Measurements from ENCODE around the gene PPP6R3.
"Not testable (repeated sequence)": the region's sequence is repeated elsewhere in the genome, so short reads cannot be mapped to it uniquely, and the experiment has no call there.

The PPP6R3 gene

DNA sequence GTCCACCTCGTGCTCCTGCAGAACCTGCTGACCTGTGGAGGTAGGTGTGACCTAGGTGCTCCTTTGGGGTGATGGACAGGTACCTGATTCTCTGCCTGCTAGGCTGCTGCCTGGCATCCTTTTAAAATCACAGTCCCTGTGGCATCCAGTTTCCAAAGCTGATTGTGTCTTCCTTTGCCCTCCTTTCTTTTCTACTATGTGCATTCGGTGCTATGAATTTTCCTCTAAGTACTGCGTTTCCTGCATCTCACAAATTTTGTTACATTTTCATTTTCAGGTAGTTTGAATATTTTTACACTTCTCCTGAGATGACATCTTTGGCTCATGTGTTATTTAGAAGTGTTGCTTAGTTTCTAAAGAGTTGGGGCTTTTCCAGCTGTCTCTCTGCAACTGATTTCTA lies 30.9 kb upstream of the PPP6R3 start:
- H3K9me3 Mint-ChIP-seq: peaks cover 17% of the 10 kb centered on the region
- no peak overlapping the region for H3K27ac Mint-ChIP-seq
- ATAC-seq: no peak
- no peak overlapping the region for H3K4me3 Mint-ChIP-seq
- H3K36me3 Mint-ChIP-seq: peaks cover 45% of the 10 kb centered on the region
- H3K4me1 Mint-ChIP-seq: no peaks in the 10 kb centered on the region
- H3K27me3 Mint-ChIP-seq: no peaks in the 10 kb centered on the region

DNA sequence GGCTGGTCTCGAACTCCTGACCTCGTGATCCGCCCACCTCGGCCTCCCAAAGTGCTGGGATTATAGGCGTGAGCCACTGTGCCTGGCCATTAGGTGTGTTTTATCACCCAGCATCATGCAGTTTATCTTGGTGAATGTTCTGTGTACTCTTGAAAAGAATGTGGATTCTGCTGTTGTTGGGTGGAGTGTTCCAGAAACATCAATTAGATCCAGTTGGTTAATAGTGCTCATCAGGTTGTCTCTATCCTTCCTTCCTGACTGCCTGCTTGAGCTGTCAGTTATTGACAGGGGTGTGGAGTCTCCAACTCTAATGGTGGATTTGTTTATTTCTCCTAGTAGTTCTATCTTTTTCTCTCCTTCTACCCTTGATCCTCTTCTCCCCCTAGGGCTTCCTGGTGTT lies 30.2 kb upstream of the PPP6R3 start:
- H3K9me3 Mint-ChIP-seq: peaks cover 17% of the 10 kb centered on the region
- H3K27me3 Mint-ChIP-seq: no peaks in the 10 kb centered on the region
- no peak for ATAC-seq
- no peaks in the 10 kb centered on the region for H3K4me1 Mint-ChIP-seq
- H3K27ac Mint-ChIP-seq: no peak overlapping the region
- H3K36me3 Mint-ChIP-seq: peaks cover 45% of the 10 kb centered on the region
- H3K4me3 Mint-ChIP-seq: no peak overlapping the region

DNA sequence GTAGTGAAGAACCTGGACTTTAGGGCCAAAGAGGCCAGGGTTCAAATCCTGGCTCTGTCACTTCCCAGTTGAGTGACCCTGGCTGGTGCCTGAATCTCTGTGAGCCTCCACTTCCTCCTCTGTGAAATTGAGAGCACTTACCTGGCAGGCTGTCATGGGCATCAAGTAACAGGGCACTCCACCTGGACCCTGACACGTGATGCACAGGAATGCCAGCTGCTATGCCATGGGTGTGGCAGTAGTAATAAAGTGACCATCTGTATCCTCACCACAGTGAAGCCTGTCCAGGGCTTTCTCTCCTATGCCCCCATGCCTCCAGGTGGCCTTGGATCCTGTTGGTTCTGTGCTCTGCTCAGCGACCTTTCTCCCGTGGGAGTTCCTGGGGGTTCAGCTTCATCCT lies 29.8 kb upstream of the PPP6R3 start:
- ATAC-seq: no peak
- H3K4me1 Mint-ChIP-seq: no peaks in the 10 kb centered on the region
- peaks cover 43% of the 10 kb centered on the region for H3K36me3 Mint-ChIP-seq
- H3K4me3 Mint-ChIP-seq: no peak overlapping the region
- H3K27ac Mint-ChIP-seq: no peak overlapping the region
- H3K27me3 Mint-ChIP-seq: no peaks in the 10 kb centered on the region
- H3K9me3 Mint-ChIP-seq: peaks cover 17% of the 10 kb centered on the region

DNA sequence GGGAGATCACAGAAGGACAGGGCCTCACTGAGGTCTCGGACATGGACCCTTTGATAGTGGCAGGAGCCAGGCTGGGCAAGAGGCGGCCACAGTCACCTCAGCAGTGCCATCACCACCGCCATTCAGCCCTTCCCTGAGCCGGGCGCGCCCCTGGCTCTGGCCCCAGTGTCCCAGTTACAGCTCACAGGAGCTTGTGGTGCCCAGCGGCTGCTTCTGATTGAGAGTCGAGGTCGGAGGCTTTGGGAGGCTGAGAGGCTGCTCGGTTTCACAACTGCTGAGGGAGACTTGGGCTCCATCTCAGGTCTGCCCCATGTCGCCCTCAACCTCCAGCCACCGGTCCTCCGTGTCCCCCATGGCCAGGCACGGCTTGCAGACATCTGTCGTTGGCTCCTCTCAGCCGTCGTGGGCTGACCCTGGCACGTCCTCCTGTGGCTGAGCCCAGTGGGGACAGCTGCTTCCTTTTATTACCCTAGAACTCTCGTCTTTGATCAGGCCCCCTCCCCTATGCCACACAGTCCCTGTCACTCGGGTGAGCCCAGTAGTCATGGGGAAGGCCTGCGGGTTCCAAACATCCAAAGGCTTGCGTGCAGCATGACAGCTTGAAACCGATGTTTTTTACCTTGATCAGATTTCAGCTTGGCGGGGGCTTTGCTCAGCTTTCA lies 28.4 kb upstream of the PPP6R3 start:
- no peak overlapping the region for H3K4me3 Mint-ChIP-seq
- H3K9me3 Mint-ChIP-seq: peaks cover 17% of the 10 kb centered on the region
- H3K27ac Mint-ChIP-seq: no peak overlapping the region
- H3K36me3 Mint-ChIP-seq: peaks cover 39% of the 10 kb centered on the region
- ATAC-seq: no peak
- no peaks in the 10 kb centered on the region for H3K27me3 Mint-ChIP-seq
- H3K4me1 Mint-ChIP-seq: no peaks in the 10 kb centered on the region

DNA sequence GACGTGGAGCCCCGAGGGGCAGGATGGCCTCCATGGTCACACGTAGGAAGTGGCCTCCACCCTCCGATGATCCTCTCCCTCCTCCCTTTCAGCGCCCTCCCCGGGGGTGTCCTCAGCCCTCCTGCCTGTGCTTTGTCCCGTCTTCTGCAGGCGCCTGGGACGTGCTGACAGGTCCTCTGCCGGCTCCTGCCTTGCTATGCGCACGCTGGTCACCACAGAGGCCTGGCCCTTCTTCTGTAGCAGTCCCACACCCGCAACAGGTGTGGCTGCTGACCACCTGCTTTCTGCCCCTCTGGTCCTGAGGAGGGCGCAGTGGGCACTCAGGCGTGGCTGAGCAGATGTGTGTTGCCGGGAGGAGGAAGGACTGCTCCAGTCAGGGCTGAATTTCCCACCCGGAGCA lies 27.7 kb upstream of the PPP6R3 start:
- H3K4me3 Mint-ChIP-seq: no peak overlapping the region
- no peak overlapping the region for H3K27ac Mint-ChIP-seq
- no peaks in the 10 kb centered on the region for H3K27me3 Mint-ChIP-seq
- H3K36me3 Mint-ChIP-seq: peaks cover 42% of the 10 kb centered on the region
- no peaks in the 10 kb centered on the region for H3K4me1 Mint-ChIP-seq
- peaks cover 17% of the 10 kb centered on the region for H3K9me3 Mint-ChIP-seq
- ATAC-seq: no peak

DNA sequence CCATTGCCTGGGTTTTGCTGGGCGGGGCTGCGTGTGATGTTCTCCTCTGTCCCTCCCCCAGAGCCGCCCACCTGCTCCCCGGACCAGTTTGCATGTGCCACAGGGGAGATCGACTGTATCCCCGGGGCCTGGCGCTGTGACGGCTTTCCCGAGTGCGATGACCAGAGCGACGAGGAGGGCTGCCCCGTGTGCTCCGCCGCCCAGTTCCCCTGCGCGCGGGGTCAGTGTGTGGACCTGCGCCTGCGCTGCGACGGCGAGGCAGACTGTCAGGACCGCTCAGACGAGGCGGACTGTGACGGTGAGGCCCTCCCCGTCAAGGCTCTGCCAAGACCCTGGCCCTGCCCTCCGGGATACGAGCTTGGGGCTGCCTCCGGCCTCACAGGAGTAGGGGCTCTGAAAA lies 27.0 kb upstream of the PPP6R3 start:
- peaks cover 14% of the 10 kb centered on the region for H3K9me3 Mint-ChIP-seq
- H3K27ac Mint-ChIP-seq: no peak overlapping the region
- H3K4me1 Mint-ChIP-seq: no peaks in the 10 kb centered on the region
- ATAC-seq: peak; percentile 4
- H3K4me3 Mint-ChIP-seq: no peak overlapping the region
- H3K36me3 Mint-ChIP-seq: peaks cover 44% of the 10 kb centered on the region
- H3K27me3 Mint-ChIP-seq: no peaks in the 10 kb centered on the region

DNA sequence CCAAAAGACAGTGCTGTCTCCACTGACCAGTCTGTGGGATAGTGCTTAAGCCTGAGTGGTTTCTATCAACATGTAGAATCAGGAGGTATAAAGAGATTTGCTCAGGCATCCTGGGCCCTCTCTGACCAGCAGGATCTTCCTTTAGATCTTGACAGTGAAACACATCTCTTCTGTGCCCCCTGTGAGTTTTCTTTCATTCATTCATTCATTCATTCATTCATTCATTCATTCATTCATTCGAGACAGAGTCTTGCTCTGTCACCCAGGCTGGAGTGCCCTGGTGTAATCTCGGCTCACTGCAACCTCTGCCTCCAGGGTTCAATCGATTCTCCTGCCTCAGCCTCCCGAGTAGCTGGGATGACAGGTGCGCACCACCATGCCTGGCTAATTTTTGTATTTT lies 26.4 kb upstream of the PPP6R3 start:
- Mint-ChIP-seq H3K36me3 (peaks cover 40% of the 10 kb centered on the region), H3K9me3 (peaks cover 12% of the 10 kb centered on the region)
- not testable (repeated sequence) for ATAC-seq, H3K4me1 Mint-ChIP-seq, H3K27ac Mint-ChIP-seq, H3K27me3 Mint-ChIP-seq, H3K4me3 Mint-ChIP-seq

DNA sequence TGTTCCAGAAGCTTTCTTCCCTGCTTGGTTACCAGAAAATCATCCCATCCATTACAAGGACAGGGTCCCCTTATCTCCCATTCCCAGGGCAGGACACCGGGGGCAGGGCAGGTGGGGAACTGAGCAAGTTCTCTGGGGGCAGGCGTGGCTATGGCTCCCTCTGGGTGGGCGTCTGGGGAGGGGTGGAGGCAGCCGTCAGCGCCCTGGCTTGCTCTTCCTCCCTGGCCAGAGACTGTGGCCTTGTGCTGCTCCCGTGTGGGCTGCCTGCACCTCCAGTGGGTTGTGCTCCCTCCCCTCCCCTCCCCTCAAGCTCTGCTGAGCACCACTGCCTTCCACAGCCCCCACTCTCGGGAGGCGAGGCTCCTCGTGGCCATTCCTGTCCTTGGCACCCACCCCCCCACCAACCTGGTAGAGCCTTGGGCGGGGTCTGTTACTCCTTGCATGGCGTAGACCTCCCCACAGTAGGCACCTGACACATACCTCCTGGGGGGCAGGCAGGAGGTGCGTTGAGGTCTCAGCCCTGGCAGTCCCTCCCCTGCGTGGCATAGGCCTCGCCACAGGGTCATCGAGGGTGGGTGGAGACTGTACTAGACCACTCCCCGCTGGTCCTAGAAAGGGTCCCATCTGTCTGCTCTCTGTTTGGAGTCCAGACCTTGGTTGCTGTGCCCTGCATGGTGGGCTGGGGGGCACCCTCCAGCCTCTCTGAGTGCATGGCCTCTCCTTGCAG lies 24.2 kb upstream of the PPP6R3 start:
- Mint-ChIP-seq H3K4me3 (no peak overlapping the region), H3K36me3 (peaks cover 28% of the 10 kb centered on the region), H3K4me1 (peaks cover 11% of the 10 kb centered on the region)

DNA sequence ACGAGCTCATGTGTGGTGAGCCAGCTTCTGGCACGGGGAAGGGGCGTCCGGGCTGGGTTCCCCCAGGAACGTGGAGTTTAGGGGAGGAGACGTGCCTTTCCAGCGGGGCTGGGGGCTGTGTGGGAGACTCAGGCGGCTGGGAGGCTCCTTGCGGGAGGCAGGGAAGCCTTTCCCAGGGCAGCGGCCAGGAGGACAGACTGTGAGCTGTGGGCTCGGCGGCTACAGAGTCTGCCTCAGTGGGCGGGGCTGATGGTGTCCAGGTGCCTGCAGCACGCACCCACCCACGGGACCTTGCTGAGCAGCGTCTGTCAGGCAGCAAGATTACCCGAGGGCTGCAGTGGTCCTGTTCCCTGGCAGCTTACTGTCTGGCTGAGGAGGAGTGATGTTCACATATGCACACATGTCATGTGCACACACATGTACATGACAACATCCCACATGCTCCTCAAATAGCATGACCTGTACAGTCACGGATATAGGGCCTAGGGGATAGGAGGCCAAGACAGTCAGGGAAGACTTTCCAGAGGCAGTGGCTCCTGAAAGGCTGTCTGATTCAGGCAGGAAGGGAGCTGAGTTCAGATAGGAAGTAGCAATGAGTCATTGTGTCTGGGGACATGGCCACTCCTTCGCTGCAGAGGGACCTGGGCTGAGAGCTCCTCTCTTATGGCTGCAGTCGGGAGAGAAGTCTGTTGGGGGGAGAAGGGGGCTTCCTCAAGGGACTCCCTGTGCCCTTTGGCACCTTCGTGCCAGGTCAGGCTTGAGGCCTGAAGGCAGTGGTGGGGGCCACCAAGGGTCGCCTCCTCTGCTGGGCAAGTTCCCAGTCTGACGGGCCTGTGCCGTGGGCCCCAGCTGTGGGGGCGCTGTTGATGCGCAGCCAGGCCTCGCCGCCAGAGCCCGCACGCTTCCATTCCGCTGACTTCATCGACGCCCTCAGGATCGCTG lies 23.3 kb upstream of the PPP6R3 start:
- H3K4me1 Mint-ChIP-seq: peaks cover 20% of the 10 kb centered on the region
- no peak overlapping the region for H3K4me3 Mint-ChIP-seq
- no peak for ATAC-seq
- no peaks in the 10 kb centered on the region for H3K27me3 Mint-ChIP-seq
- H3K36me3 Mint-ChIP-seq: peaks cover 20% of the 10 kb centered on the region
- H3K9me3 Mint-ChIP-seq: no peaks in the 10 kb centered on the region
- no peak overlapping the region for H3K27ac Mint-ChIP-seq

More for the DNA sequence above, 24.2 kb upstream of the PPP6R3 start:
- no peak overlapping the region for H3K27ac Mint-ChIP-seq
- H3K9me3 Mint-ChIP-seq: no peaks in the 10 kb centered on the region
- no peak for ATAC-seq
- no peaks in the 10 kb centered on the region for H3K27me3 Mint-ChIP-seq

DNA sequence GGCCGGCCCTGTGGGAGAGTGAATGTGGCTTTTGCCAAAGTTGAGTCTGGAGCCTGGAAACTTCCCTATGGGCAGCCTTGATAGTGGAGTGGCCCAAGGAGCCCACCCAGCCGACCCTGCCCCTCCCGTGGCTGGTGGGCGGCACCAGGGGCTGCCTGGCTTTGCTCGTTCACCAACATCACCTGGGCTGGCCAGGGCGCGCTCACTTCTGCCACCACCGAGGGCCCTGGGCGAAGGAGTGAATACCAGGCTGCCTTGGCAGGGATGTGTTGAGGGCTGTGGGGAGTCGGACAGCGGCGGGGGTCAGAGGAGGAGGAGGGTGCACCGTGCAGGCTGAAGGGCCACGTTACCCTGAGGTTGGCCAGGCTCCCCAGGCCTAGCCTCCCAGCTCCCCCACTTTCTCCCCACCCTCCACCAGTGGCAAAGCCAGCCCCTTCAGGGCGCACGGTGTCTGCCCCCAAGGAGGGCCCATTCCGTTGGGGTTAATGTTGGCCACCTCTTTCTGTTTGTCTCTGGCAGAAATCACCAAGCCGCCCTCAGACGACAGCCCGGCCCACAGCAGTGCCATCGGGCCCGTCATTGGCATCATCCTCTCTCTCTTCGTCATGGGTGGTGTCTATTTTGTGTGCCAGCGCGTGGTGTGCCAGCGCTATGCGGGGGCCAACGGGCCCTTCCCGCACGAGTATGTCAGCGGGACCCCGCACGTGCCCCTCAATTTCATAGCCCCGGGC lies 22.5 kb upstream of the PPP6R3 start:
- H3K4me1 Mint-ChIP-seq: peaks cover 21% of the 10 kb centered on the region
- ATAC-seq: no peak
- H3K36me3 Mint-ChIP-seq: peaks cover 17% of the 10 kb centered on the region
- H3K27ac Mint-ChIP-seq: no peak overlapping the region
- H3K27me3 Mint-ChIP-seq: no peaks in the 10 kb centered on the region
- H3K4me3 Mint-ChIP-seq: no peak overlapping the region
- no peaks in the 10 kb centered on the region for H3K9me3 Mint-ChIP-seq

DNA sequence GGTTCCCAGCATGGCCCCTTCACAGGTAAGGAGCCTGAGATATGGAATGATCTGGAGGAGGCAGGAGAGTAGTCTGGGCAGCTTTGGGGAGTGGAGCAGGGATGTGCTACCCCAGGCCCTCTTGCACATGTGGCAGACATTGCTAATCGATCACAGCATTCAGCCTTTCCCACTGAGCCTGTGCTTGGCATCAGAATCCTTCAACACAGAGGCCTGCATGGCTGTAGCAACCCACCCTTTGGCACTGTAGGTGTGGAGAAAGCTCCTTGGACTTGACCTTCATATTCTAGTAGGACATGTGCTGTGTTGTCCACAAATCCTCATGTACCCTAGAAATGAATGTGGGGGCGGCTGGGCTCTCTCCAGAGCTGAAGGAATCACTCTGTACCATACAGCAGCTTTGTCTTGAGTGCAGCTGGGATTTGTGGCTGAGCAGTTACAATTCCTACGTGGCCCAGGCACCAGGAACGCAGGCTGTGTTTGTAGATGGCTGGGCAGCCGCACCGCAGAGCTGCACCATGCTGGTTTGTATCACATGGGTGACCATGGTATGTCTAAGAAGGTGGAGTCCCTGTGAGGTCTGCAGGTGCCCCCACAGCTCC lies 21.8 kb upstream of the PPP6R3 start:
- Mint-ChIP-seq H3K27me3 (no peaks in the 10 kb centered on the region), H3K36me3 (peaks cover 17% of the 10 kb centered on the region), H3K27ac (no peak overlapping the region), H3K9me3 (no peaks in the 10 kb centered on the region), H3K4me3 (no peak overlapping the region), H3K4me1 (peaks cover 21% of the 10 kb centered on the region)
- ATAC-seq: no peak

DNA sequence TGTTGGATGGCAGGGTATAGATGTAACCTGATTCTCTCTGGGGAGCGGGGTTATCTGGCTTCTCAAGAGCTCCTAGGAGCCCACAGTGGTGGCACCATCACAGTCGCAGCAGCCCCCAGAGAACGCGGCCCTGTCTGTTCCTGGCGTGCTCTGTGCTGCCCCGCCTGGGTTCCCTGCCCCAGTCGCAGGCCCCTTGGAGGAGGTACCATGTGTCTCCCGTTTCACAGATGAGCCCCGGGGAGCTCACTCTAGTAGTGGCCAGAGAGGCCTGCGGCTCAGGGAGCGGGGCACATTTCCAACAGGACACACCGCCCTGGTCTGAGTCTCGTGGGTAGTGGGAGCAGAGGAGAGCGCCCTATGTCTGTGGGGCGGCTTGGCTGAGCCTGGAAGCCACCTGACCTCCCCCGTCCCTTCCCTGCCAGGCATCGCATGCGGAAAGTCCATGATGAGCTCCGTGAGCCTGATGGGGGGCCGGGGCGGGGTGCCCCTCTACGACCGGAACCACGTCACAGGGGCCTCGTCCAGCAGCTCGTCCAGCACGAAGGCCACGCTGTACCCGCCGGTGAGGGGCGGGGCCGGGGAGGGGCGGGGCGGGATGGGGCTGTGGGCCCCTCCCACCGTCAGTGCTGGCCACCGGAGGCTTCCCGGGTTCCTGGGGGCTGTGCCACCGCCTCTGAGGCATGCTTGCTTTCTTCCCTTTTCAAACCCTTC lies 21.0 kb upstream of the PPP6R3 start:
- Mint-ChIP-seq H3K36me3 (peaks cover 17% of the 10 kb centered on the region), H3K4me3 (no peak overlapping the region), H3K27ac (no peak overlapping the region), H3K9me3 (no peaks in the 10 kb centered on the region), H3K27me3 (no peaks in the 10 kb centered on the region), H3K4me1 (peaks cover 21% of the 10 kb centered on the region)
- ATAC-seq: no peak

DNA sequence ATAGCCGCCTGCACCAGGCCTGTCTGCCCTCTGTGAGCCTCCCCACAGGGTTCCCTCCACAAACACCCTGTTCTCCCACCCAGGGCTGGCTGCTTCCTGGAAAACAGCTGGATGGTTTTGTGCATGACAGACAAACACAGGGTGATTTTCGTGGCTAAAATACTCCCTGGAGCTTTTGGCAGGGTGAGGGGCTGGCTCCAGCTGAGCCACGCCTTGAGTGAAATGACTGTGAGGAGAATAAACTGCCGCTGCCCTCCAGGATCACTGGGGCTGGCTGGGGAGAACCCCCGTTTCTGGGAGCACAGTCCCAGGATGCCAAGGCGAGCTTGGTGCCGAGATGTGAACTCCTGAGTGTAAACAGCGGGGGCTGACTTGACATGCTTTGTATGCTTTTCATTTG lies 20.3 kb upstream of the PPP6R3 start:
- Mint-ChIP-seq H3K4me1 (peaks cover 21% of the 10 kb centered on the region), H3K27me3 (no peaks in the 10 kb centered on the region), H3K9me3 (no peaks in the 10 kb centered on the region), H3K4me3 (no peak overlapping the region), H3K36me3 (peaks cover 17% of the 10 kb centered on the region), H3K27ac (no peak overlapping the region)
- no peak for ATAC-seq
